Midbrain (tissue), 1 donor: Measurements from ENCODE around the gene SF3B1.
"Not testable (repeated sequence)": the region's sequence is repeated elsewhere in the genome, so short reads cannot be mapped to it uniquely, and the experiment has no call there.

Experiments used
- DNase-seq: peaks from one replicate; lab custom pipeline; 2025; lab: John Stamatoyannopoulos, UW

SF3B1 gene

DNA sequence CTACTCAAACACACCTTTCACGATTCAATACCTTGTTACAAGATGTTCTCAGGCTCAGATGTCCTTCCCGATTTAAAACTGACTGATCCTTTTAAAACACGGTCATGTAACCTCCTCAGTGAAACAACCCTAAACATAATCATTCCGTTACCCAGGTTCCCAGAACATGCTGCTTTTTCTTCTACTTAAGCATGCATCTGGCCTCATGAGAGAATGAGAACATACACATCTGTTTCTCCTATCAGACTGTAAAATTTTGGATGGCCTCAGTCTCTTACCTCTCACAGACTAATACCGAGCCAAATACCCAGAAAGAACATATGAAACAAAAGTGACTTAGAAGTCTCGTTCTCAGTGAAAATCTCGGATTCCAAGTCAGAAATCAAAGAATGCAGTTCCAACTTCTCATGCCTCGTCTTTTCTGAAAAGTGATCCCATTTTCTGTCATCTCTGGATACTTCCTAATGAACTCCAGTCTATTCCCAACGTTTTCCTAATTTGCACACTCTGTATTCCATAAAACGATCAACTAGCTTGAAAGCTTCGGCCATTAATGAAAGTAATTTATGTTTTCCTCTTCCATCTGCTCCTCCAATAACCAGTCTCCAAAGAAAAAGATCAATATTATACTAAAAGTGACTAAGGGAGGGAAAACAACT is 919 bp downstream of the SF3B1 start:
- no peak for DNase-seq

GRCh38 chr2:197432527-197432926 is 2.3 kb downstream of the SF3B1 start:
- DNase-seq, result not testable (repeated sequence)

- DNase-seq, result no peak
Measured at GRCh38 chr2:197431858-197432257, 3.0 kb downstream of the SF3B1 start.

- no peak for DNase-seq
Measured at GRCh38 chr2:197427986-197428385, 6.8 kb downstream of the SF3B1 start.

- no peak for DNase-seq
Measured at GRCh38 chr2:197426723-197427603, 7.9 kb downstream of the SF3B1 start.

DNA sequence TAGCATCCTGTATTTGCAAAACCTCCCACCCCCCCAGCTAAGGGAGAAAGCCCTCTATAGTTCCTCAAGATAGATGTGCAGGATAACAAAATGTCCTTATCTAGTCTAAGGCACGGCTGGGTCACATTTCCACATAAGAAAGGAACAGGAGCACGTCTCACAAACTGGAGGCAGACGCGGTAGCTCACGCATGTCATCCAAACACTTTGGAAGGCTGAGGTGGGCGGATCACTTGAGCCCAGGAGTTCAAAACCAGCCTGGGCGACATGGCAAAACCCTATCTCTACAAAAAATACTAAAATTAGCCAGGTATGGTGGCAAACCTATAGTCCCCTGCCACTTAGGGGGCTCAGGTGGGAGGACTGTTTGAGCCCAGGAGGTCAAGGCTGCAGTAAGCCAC is 9.3 kb downstream of the SF3B1 start:
- no peak for DNase-seq

- no peak for DNase-seq
Measured at GRCh38 chr2:197423307-197423706, 11.5 kb downstream of the SF3B1 start.

GRCh38 chr2:197419438-197419837 is 15.4 kb downstream of the SF3B1 start:
- DNase-seq, result no peak

GRCh38 chr2:197416268-197416667 is 18.6 kb downstream of the SF3B1 start:
- no peak for DNase-seq

GRCh38 chr2:197414515-197414914 is 20.3 kb downstream of the SF3B1 start:
- no peak for DNase-seq

DNA sequence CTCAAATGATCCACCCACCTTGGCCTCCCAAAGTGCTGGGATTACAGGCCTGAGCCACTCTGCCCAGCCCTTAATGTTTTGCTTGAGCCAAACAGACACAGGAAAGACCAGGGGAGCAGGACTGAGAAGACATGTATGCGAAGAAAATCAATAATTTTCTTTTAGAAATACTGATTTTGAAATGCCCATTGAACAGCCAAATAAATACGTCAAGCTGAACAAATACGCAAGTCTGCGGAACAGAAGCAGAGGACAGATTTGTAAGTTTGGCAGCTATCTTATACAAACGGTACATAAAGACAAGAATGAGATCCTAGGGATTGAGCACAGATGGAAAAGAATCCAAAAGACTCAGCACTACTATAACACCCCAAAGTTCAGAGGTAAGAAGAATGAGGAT is 20.8 kb downstream of the SF3B1 start:
- no peak for DNase-seq

DNA sequence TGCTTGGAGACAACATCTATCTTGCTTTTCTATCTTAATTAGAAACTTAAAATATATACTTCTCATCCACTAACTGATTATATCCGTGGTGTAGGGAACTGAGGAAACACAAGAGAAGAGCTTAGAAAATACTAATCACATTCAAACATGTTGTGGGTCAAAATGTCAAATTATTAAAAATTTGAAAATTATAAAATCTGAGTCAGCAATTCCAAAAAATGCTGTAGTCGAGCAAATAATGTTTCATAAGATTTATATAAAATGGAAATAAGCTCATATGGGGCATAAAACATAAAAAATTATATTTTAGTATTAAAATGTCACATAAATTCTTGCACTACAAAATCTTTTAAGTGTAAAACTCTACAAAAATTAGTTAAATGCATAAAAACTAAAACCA is 29.2 kb downstream of the SF3B1 start:
- DNase-seq, result no peak

- no peak for DNase-seq
Measured at GRCh38 chr2:197399887-197400540, 34.8 kb downstream of the SF3B1 start.

GRCh38 chr2:197398913-197399312 is 35.9 kb downstream of the SF3B1 start:
- no peak for DNase-seq

- no peak for DNase-seq
Measured at GRCh38 chr2:197391220-197391717, 43.6 kb downstream of the SF3B1 start.

- DNase-seq, result no peak
Measured at GRCh38 chr2:197388866-197389587, 45.8 kb downstream of the SF3B1 start.

GRCh38 chr2:197387179-197387578 is 47.6 kb downstream of the SF3B1 start:
- DNase-seq, result no peak

DNA sequence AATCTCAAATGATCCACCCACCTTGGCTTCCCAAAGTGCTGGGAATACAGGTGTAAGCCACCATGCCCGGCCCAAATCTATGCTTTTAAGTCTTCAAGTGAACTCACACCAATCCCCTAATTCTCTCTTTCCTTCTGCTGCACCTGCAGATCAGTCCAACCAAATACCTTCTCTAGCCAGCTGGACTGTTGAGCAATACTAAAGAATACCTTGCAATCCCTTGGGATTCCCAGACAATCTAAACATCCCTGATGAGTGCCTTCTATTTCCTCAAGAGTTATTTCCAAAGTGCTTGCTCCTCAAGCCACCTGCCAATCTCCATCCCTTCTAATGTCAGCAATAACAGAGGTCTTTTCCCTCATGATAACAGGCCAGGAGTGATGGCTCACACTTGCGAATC is 48.6 kb downstream of the SF3B1 start:
- no peak for DNase-seq

- DNase-seq, result no peak
Measured at GRCh38 chr2:197383825-197384224, 51.0 kb downstream of the SF3B1 start.

DNA sequence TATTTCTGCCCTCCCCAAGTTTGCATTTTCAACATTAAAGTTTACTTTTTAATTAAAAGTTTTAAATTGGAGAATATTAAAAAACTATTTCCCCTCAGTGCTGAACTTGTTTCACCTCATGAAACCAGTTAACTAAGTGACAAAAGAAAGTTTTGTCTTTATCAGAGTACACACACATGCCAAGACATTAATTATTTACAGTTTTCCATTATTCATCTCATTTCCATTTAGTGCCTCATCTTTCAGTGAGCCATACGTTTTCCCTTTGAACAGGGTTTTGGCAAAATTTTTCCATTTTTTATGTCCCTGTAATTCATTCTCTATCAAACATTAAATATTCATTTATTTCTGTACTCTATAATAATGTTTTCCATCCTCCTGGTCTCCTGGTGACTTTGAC is 53.2 kb downstream of the SF3B1 start:
- no peak for DNase-seq

- not testable (repeated sequence) for DNase-seq
Measured at GRCh38 chr2:197379918-197380309, 54.9 kb downstream of the SF3B1 start.

GRCh38 chr2:197379308-197379917 is 55.4 kb downstream of the SF3B1 start:
- not testable (repeated sequence) for DNase-seq
